DND-41 (cell line): ENCODE data around the gene ADPRH.
"Not testable (repeated sequence)": the region's sequence is repeated elsewhere in the genome, so short reads cannot be mapped to it uniquely, and the experiment has no call there.

Source experiments
- ATAC-seq: fragments of 200-7000 bp; cut with Tn5 transposase; 3 replicates; pipeline ENCODE4 v1.9.1; 2021; ENCODE audit warnings: low read depth; ENCODE audit not compliant: insufficient read depth
- DNase-seq: peaks from one replicate; pipeline ENCODE4 v3.0.0-alpha.2; 2020
- H2AFZ ChIP-seq: 2 replicates; pipeline ENCODE4 v1.6.0; 2012; ENCODE audit warnings: low read depth, low read length
- H3K27ac ChIP-seq: 2 replicates; pipeline ENCODE4 v1.5.1; 2012; ENCODE audit warnings: low read length, inconsistent platforms
- H3K27me3 ChIP-seq: fragments of 200-600 bp; sonication (generic); 2 replicates; pipeline ENCODE4 v1.6.0; 2012; ENCODE audit warnings: low read length, mild to moderate bottlenecking, inconsistent platforms; ENCODE audit not compliant: insufficient read depth, poor library complexity
- H3K36me3 ChIP-seq: 2 replicates; pipeline ENCODE4 v1.5.1; 2012; ENCODE audit warnings: low read length, inconsistent platforms; ENCODE audit not compliant: insufficient read depth
- H3K4me1 ChIP-seq: 2 replicates; pipeline ENCODE4 v1.5.1; 2012; ENCODE audit warnings: mild to moderate bottlenecking, low read length; ENCODE audit not compliant: insufficient read depth
- H3K4me2 ChIP-seq: 2 replicates; pipeline ENCODE4 v1.6.0; 2012; ENCODE audit warnings: mild to moderate bottlenecking, moderate library complexity, low read length, inconsistent platforms; ENCODE audit not compliant: insufficient read depth
- H3K4me3 ChIP-seq, 2 experiments: fragments of 200-600 bp in 1 of 2; shearing (Covaris generic) in 1 of 2; 2 replicates each; pipeline ENCODE4 v1.5.1; 2012 to 2016; ENCODE audit warnings: inconsistent platforms in 2 of 2, low read length in 2 of 2, mild to moderate bottlenecking in 2 of 2, low read depth in 1 of 2, moderate library complexity in 1 of 2
- H3K79me2 ChIP-seq: 2 replicates; pipeline ENCODE4 v1.6.0; 2012; ENCODE audit warnings: low read length, inconsistent platforms; ENCODE audit not compliant: insufficient read depth
- H3K9ac ChIP-seq: 2 replicates; pipeline ENCODE4 v1.6.0; 2012; ENCODE audit warnings: low read depth, mild to moderate bottlenecking, inconsistent platforms, low read length, moderate library complexity
- H3K9me3 ChIP-seq: 2 replicates; pipeline ENCODE4 v1.5.1; 2012; ENCODE audit warnings: low read length, moderate library complexity, mild to moderate bottlenecking, inconsistent platforms; ENCODE audit not compliant: insufficient read depth, severe bottlenecking
- H4K20me1 ChIP-seq: 2 replicates; pipeline ENCODE4 v1.6.0; 2012; ENCODE audit warnings: low read length; ENCODE audit not compliant: insufficient read depth
- EZH2 ChIP-seq: IDR thresholded peaks from 3 replicates; pipeline ENCODE4 v1.6.1; 2012; ENCODE audit warnings: borderline replicate concordance, low read depth, mild to moderate bottlenecking, moderate library complexity, low read length, inconsistent platforms; ENCODE audit not compliant: severe bottlenecking
- TF ChIP-seq, protein P1 (sequence below): IDR thresholded peaks from 2 replicates; pipeline ENCODE4 v1.5.1; 2012; ENCODE audit warnings: borderline replicate concordance, low read length, moderate library complexity, mild to moderate bottlenecking; ENCODE audit not compliant: poor library complexity, severe bottlenecking; ENCODE audit errors: extremely low read depth

ADPRH gene

DNA sequence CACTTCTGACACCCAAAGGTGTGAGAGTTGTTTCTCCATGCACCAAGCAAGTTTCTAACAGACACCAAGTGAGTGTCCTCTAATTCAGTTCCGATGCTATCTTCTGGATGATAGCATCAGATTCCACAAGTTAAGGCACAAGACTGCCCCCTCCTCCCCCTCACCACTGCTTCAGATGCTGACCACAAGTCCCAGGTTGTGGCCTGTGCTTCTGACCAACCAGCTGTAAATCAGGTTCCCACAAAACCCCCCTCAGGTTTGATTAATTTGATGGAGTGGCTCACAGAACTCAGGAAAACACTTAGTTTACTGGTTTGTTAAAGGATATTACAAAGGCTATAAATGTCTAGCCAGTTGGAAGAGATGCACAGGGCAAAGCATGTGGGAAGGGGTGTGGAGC is 11.4 kb downstream of the ADPRH start:
- Histone ChIP-seq H2AFZ (no peak overlapping the region), H3K4me1 (no peaks in the 10 kb centered on the region), H3K4me2 (no peak overlapping the region), H3K27me3 (no peaks in the 10 kb centered on the region), H3K79me2 (no peaks in the 10 kb centered on the region), H3K36me3 (no peaks in the 10 kb centered on the region), H3K27ac (no peak overlapping the region), H3K9ac (no peak overlapping the region), H3K4me3 (no peak overlapping the region), H4K20me1 (no peaks in the 10 kb centered on the region), H3K9me3 (peaks cover 2% of the 10 kb centered on the region)
- no peak for DNase-seq
- ATAC-seq = no peak
- TF ChIP-seq, protein P1, sequence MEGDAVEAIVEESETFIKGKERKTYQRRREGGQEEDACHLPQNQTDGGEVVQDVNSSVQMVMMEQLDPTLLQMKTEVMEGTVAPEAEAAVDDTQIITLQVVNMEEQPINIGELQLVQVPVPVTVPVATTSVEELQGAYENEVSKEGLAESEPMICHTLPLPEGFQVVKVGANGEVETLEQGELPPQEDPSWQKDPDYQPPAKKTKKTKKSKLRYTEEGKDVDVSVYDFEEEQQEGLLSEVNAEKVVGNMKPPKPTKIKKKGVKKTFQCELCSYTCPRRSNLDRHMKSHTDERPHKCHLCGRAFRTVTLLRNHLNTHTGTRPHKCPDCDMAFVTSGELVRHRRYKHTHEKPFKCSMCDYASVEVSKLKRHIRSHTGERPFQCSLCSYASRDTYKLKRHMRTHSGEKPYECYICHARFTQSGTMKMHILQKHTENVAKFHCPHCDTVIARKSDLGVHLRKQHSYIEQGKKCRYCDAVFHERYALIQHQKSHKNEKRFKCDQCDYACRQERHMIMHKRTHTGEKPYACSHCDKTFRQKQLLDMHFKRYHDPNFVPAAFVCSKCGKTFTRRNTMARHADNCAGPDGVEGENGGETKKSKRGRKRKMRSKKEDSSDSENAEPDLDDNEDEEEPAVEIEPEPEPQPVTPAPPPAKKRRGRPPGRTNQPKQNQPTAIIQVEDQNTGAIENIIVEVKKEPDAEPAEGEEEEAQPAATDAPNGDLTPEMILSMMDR = no peak
- no peak for TF ChIP-seq EZH2

DNA sequence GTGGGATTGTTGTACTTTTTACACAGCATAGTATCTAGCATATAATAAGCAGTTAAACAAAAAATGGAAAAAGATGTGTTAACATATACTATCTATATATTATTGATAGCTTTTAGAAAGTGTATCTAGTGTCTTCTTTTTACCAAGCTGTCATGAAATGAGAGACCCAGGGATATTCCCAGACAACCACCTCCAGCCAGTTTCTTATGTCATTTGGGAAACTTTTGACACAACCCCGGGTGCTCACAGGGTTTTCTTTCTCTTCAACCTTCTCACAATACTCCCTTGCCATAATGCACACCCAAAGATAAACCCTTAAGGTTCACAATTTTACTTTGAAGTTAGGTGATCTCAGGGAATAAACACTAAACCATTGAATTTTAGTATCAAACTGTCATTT is 13.6 kb downstream of the ADPRH start:
- Histone ChIP-seq H3K4me3 (no peak overlapping the region), H3K9me3 (peaks cover 2% of the 10 kb centered on the region), H4K20me1 (no peaks in the 10 kb centered on the region), H3K36me3 (no peaks in the 10 kb centered on the region), H3K9ac (no peak overlapping the region), H3K27me3 (no peaks in the 10 kb centered on the region), H2AFZ (no peak overlapping the region), H3K79me2 (no peaks in the 10 kb centered on the region), H3K27ac (no peak overlapping the region), H3K4me2 (no peak overlapping the region), H3K4me1 (no peaks in the 10 kb centered on the region)
- no peak for TF ChIP-seq EZH2
- TF ChIP-seq, protein P1 = no peak
- ATAC-seq = no peak
- DNase-seq = no peak

DNA sequence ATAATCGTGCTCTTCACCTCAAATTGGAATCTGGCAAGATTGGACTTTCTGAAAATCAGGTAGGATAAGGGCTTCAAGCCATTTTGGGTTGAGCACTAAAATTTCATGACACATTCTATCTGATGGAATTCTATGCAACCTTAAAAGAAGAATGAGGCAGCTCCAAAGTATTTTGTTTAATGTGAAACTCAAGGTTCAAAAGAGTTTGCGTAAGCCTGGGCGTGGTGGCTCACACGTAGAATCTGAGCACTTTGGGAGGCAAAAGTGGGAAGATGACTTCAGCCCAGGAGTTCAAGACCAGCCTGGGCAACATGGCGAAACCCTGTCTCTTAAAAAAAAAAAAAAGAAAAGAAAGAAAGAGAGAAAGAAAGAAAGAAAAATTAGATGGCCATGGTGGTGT is 14.8 kb downstream of the ADPRH start:
- Histone ChIP-seq H3K4me1 (no peaks in the 10 kb centered on the region), H3K27ac (no peak overlapping the region), H4K20me1 (no peaks in the 10 kb centered on the region), H3K9ac (no peak overlapping the region), H3K36me3 (no peaks in the 10 kb centered on the region), H2AFZ (no peak overlapping the region), H3K27me3 (no peaks in the 10 kb centered on the region), H3K79me2 (no peaks in the 10 kb centered on the region), H3K4me2 (no peak overlapping the region), H3K9me3 (peaks cover 2% of the 10 kb centered on the region), H3K4me3 (no peak overlapping the region)
- TF ChIP-seq, protein P1 = no peak
- TF ChIP-seq EZH2 = no peak
- ATAC-seq = no peak
- DNase-seq = no peak

DNA sequence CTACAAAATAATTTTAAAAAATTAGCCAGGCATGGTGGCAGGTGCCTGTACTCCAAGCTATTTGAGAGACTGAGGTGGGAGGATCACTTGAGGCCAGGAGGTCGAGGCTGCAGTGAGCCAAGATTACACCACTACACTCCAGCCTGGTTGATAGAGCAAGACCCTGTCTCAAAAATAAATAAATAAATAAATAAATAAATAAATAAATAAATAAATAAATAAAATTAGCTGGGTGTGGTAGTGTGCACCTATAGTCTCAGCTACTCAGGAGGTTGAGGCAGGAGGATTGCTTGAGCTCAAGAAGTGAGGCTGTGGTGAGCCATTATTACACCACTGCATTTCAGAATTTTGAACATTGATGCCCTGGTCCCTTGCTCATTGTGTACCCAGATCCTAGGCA is 15.6 kb downstream of the ADPRH start:
- not testable (repeated sequence) for H2AFZ ChIP-seq, H3K79me2 ChIP-seq, H3K4me3 ChIP-seq, ATAC-seq, H3K9me3 ChIP-seq, H3K27ac ChIP-seq, H3K4me2 ChIP-seq, H4K20me1 ChIP-seq, H3K27me3 ChIP-seq, H3K9ac ChIP-seq, DNase-seq, H3K36me3 ChIP-seq, H3K4me1 ChIP-seq
